A673 (cell line): ENCODE measurements around the gene B3GNT3.

ENCODE experiments used
- EZH2 ChIP-seq: fragments of 200-600 bp; sonication (generic); IDR thresholded peaks from 2 replicates; pipeline ENCODE4 v1.6.1; 2017; ENCODE audit warnings: borderline replicate concordance, low read depth, mild to moderate bottlenecking, mixed read lengths, antibody characterized with exemption, low read length; ENCODE audit not compliant: poor library complexity, severe bottlenecking
- TF ChIP-seq, protein P1 (sequence below): fragments of 300-800, 200-600 bp; sonication (generic); conservative IDR thresholded peaks from 2 replicates; pipeline ENCODE4 v1.5.1; 2017; ENCODE audit warnings: low read depth, mild to moderate bottlenecking, antibody characterized with exemption, low read length, moderate library complexity, mixed read lengths

DNA sequence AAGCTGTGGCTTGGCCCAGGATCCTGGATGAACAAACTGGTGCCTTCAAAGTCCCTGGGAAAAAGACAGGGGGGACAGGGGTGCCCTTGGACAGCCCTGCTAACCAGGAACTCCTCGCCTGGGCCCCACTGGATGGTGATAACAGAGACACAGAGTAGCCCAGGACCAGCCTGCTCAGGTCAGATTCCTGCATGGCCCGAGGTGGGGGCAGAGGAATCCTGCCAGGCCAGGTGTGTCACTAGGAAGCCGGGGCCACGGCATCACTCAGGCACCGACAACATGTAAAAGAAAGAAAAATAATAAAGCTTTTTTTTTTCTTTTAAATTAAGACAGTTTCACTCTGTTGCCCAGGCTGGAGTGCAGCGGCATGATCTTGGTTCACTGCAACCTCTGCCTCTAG, 59.1 kb downstream of the B3GNT3 start:
- TF ChIP-seq, protein P1, sequence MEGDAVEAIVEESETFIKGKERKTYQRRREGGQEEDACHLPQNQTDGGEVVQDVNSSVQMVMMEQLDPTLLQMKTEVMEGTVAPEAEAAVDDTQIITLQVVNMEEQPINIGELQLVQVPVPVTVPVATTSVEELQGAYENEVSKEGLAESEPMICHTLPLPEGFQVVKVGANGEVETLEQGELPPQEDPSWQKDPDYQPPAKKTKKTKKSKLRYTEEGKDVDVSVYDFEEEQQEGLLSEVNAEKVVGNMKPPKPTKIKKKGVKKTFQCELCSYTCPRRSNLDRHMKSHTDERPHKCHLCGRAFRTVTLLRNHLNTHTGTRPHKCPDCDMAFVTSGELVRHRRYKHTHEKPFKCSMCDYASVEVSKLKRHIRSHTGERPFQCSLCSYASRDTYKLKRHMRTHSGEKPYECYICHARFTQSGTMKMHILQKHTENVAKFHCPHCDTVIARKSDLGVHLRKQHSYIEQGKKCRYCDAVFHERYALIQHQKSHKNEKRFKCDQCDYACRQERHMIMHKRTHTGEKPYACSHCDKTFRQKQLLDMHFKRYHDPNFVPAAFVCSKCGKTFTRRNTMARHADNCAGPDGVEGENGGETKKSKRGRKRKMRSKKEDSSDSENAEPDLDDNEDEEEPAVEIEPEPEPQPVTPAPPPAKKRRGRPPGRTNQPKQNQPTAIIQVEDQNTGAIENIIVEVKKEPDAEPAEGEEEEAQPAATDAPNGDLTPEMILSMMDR: no peak
- no peak for TF ChIP-seq EZH2
